Measurements from ENCODE around the gene TBCEL. TPM values are rescaled to one million over a fixed set of nuclear protein-coding genes. Genes with fewer than 3 reads are reported as not detected.
A peak's percentile ranks its signal among the peaks of the same experiment; 100 is the strongest.
"Not testable (repeated sequence)": the region's sequence is repeated elsewhere in the genome, so short reads cannot be mapped to it uniquely, and the experiment has no call there.

Gene TBCEL
- total RNA-seq, 1 donor from 2014 or later: 17.9 TPM

DNA sequence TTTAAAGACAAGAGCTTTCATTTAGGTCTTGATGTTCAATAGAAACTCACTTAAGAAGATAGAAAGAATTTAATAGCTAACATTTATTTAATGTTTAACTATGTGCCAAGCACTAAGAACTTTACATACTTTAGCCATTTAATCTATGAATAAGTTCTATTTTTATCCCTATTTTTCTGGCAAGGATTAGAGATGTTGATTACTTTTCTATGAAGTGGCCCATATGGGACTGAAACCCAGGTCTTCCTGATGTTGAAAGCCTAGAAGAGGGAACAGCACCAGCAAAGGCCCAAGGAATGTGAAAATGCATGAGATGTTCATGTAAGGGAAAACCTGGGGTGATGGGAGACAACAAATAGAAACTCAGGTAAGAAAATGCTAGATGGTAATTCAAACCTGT is 15.4 kb upstream of the TBCEL start:
- H3K4me1 Mint-ChIP-seq: no peaks in the 10 kb centered on the region
- ATAC-seq (ENCODE audit: low read depth) (no peak), DNase-seq (no peak)
- TF ChIP-seq, protein P1, sequence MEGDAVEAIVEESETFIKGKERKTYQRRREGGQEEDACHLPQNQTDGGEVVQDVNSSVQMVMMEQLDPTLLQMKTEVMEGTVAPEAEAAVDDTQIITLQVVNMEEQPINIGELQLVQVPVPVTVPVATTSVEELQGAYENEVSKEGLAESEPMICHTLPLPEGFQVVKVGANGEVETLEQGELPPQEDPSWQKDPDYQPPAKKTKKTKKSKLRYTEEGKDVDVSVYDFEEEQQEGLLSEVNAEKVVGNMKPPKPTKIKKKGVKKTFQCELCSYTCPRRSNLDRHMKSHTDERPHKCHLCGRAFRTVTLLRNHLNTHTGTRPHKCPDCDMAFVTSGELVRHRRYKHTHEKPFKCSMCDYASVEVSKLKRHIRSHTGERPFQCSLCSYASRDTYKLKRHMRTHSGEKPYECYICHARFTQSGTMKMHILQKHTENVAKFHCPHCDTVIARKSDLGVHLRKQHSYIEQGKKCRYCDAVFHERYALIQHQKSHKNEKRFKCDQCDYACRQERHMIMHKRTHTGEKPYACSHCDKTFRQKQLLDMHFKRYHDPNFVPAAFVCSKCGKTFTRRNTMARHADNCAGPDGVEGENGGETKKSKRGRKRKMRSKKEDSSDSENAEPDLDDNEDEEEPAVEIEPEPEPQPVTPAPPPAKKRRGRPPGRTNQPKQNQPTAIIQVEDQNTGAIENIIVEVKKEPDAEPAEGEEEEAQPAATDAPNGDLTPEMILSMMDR (IDR thresholded peaks at IDR 0.05): no peak
- H3K9me3 Mint-ChIP-seq: peaks cover 9% of the 10 kb centered on the region
- no peak overlapping the region for H3K4me3 Mint-ChIP-seq
- H3K36me3 Mint-ChIP-seq (ENCODE audit: low read depth): no peaks in the 10 kb centered on the region
- intact Hi-C loops (cut with micrococcal nuclease): no loop called here
- ChIA-PET POLR2A (no interaction called here), CTCF (no interaction called here)
- peaks cover 35% of the 10 kb centered on the region for H3K27me3 Mint-ChIP-seq
- H3K27ac Mint-ChIP-seq: no peak overlapping the region

DNA sequence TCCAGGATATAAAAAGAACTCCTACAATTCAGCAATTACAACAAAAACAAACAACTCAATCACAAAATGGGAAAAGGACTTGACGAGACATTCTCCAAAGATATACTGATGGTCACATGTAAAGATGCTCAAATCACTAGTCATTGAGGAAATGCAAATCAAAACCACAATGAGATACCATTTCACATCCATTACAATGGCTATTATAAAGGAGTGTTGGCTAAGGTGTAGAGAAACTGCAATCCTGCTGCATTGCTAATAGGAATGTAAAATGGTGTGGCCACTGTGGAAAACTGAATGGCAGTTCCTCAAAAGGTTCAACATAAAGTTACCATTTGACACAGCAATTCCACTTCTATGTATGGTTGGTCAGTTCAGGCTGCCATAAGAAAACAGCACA is 11.8 kb upstream of the TBCEL start:
- ATAC-seq (ENCODE audit: low read depth) (no peak), DNase-seq (no peak)
- Mint-ChIP-seq H3K4me1 (no peaks in the 10 kb centered on the region), H3K9me3 (no peaks in the 10 kb centered on the region), H3K27me3 (peaks cover 24% of the 10 kb centered on the region), H3K4me3 (no peak overlapping the region), H3K36me3 (ENCODE audit: low read depth) (no peaks in the 10 kb centered on the region), H3K27ac (no peak overlapping the region)
- ChIA-PET CTCF (no interaction called here), POLR2A (no interaction called here)
- intact Hi-C loops (cut with micrococcal nuclease): no loop called here
- TF ChIP-seq, protein P1 (IDR thresholded peaks at IDR 0.05): no peak

DNA sequence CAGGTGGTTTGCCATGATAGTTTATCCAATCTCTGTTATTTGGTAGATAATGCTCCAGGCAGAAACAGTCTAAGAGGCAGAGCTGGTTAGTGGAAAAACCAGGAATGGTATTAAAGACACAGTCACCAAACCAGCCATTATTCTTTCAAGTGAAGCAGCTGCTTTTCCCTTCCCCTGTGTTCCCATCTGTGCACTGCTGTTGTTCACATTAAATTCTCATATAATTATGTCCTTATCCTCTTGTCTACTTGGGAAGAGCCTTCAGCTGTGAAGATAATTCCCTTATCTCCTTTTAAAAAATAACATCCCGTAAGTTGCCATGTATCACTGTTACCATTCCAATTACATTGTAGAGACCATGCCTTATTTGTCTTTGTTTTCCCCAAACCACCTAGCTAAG is 5.2 kb upstream of the TBCEL start:
- H3K36me3 Mint-ChIP-seq (ENCODE audit: low read depth): no peaks in the 10 kb centered on the region
- no peak for DNase-seq
- ChIA-PET POLR2A (no interaction called here), CTCF (no interaction called here)
- TF ChIP-seq, protein P1 (IDR thresholded peaks at IDR 0.05): no peak
- H3K9me3 Mint-ChIP-seq: no peaks in the 10 kb centered on the region
- no peak overlapping the region for H3K4me3 Mint-ChIP-seq
- peaks cover 3% of the 10 kb centered on the region for H3K4me1 Mint-ChIP-seq
- intact Hi-C loops (cut with micrococcal nuclease): no loop called here
- H3K27ac Mint-ChIP-seq: no peak overlapping the region
- ATAC-seq (ENCODE audit: low read depth): no peak
- H3K27me3 Mint-ChIP-seq: peaks cover 17% of the 10 kb centered on the region

DNA sequence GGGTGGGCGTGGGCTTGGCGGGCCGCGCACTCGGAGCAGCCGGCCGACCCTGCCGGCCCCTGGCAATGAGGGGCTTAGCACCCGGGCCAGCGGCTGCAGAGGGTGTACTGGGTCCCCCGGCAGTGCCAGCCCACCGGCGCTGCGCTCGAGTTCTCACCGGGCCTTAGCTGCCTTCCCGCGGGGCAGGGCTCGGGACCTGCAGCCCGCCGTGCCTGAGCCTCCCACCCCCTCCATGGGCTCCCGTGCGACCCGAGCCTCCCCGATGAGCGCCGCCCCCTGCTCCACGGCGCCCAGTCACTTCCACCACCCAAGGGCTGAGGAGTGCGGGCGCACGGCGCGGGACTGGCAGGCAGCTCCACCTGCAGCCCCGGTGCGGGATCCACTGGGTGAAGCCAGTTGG is 2.2 kb upstream of the TBCEL start:
- H3K27me3 Mint-ChIP-seq: peaks cover 13% of the 10 kb centered on the region
- POLR2A ChIA-PET: not testable (repeated sequence)
- intact Hi-C loops (cut with micrococcal nuclease): loop anchor here (5.0 to 10.0 kb wide), 2 partner anchors 94 to 687 kb away; partner anchors contain the start of gene ARHGEF12

DNA sequence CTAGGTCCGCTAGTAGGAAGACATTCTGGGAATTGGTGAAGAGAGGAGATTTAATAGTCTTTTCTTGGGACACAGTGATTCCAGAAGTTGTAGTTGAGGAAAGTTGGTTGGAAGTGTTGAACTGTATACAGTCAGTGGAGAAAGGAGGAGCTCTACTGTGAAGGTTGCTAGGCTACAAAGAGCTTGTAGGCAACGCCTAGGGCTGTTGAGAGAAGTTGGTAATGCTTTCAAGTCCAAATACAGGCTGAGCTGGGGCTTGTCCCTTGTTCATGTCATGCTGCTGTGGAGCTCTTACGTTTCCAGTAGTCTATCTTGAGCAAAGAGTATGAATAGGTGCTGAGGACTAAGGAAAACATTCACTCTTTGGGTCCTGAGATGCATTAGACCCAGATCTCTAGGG is 1.1 kb downstream of the TBCEL start:
- DNase-seq: no peak
- intact Hi-C loops (cut with micrococcal nuclease): loop anchor here (5.0 to 10.0 kb wide), 2 partner anchors 98 to 690 kb away; partner anchors contain the start of gene ARHGEF12
- Mint-ChIP-seq H3K36me3 (ENCODE audit: low read depth) (peaks cover 3% of the 10 kb centered on the region), H3K27me3 (peaks cover 8% of the 10 kb centered on the region), H3K27ac (no peak overlapping the region), H3K9me3 (no peaks in the 10 kb centered on the region), H3K4me3 (peak overlapping the region; percentile 90), H3K4me1 (peaks cover 24% of the 10 kb centered on the region)
- ATAC-seq (ENCODE audit: low read depth): no peak
- CTCF ChIA-PET: no interaction called here
- POLR2A ChIA-PET: no interaction called here
- TF ChIP-seq, protein P1 (IDR thresholded peaks at IDR 0.05): no peak

More for the DNA sequence above, 2.2 kb upstream of the TBCEL start:
- H3K9me3 Mint-ChIP-seq; H3K36me3 Mint-ChIP-seq (ENCODE audit: low read depth); H3K4me3 Mint-ChIP-seq; ATAC-seq (ENCODE audit: low read depth); CTCF ChIA-PET; DNase-seq; H3K27ac Mint-ChIP-seq: not testable (repeated sequence)
- peaks cover 21% of the 10 kb centered on the region for H3K4me1 Mint-ChIP-seq

DNA sequence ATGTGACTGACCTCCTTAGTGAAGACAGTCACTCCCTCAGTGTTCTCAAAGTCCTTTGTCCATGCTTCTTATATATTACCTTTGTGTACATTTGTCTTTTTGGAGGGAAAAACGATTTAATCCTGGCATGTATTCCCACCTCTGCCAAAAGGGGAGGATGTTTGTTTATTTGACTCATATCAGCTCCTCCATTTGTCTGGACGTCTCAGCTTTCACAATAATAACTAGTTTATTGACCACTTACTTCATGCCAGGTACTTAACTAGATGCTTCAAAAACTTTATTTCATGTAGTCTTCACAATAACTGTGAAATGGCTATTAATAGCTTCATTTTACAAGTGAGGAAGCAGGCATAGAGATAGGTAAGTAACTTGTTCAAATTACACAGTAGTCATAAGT is 5.3 kb downstream of the TBCEL start:
- intact Hi-C loops (cut with micrococcal nuclease): loop anchor here (10.0 kb wide), 1 partner anchor 694 kb away; the partner anchor contains the start of gene ARHGEF12
- ATAC-seq (ENCODE audit: low read depth) (no peak), DNase-seq (no peak)
- POLR2A ChIA-PET: no interaction called here
- no peak overlapping the region for H3K27ac Mint-ChIP-seq
- peaks cover 18% of the 10 kb centered on the region for H3K4me1 Mint-ChIP-seq
- H3K27me3 Mint-ChIP-seq: no peaks in the 10 kb centered on the region
- H3K9me3 Mint-ChIP-seq: no peaks in the 10 kb centered on the region
- H3K36me3 Mint-ChIP-seq (ENCODE audit: low read depth): peaks cover 8% of the 10 kb centered on the region
- no peak overlapping the region for H3K4me3 Mint-ChIP-seq
- TF ChIP-seq, protein P1 (IDR thresholded peaks at IDR 0.05): no peak
- CTCF ChIA-PET: no interaction called here
